Subcutaneous abdominal adipose tissue (tissue), 5 donors: ENCODE results near the gene KDF1.

Experiments
- H3K27ac ChIP-seq: one replicate; pipeline ENCODE4 v1.7.0; 2013; ENCODE audit warnings: low read depth, mild to moderate bottlenecking, inconsistent platforms, low read length, moderate library complexity
- H3K27me3 ChIP-seq, 5 donors: one replicate each; pipeline ENCODE4 v1.7.0; 2013; ENCODE audit warnings: low read length in 5 of 5, inconsistent platforms in 1 of 5; ENCODE audit not compliant: control insufficient read depth in 5 of 5, insufficient read depth in 4 of 5
- H3K36me3 ChIP-seq, 5 donors: one replicate each; pipeline ENCODE4 v1.7.0; 2013; ENCODE audit warnings: low read length in 5 of 5; ENCODE audit not compliant: control insufficient read depth in 5 of 5, insufficient read depth in 5 of 5
- H3K4me1 ChIP-seq, 5 donors: one replicate each; pipeline ENCODE4 v1.7.0; 2013; ENCODE audit warnings: low read length in 5 of 5, mild to moderate bottlenecking in 3 of 5, moderate library complexity in 1 of 5; ENCODE audit not compliant: control insufficient read depth in 5 of 5, insufficient read depth in 5 of 5
- H3K4me3 ChIP-seq, 5 donors: one replicate each; pipeline ENCODE4 v1.7.0; 2013; ENCODE audit warnings: low read length in 5 of 5, low read depth in 1 of 5
- H3K9ac ChIP-seq, 5 donors: one replicate each; pipeline ENCODE4 v1.7.0; 2013; ENCODE audit warnings: low read length in 5 of 5, mild to moderate bottlenecking in 4 of 5, moderate library complexity in 3 of 5
- H3K9me3 ChIP-seq, 5 donors: one replicate each; pipeline ENCODE4 v1.7.0; 2013; ENCODE audit warnings: low read length in 5 of 5; ENCODE audit not compliant: control insufficient read depth in 5 of 5
- donor health status: healthy.
- donor health status: healthy.
- donor health status: healthy.
- donor health status: healthy.
- donor health status: healthy.

KDF1 gene

DNA sequence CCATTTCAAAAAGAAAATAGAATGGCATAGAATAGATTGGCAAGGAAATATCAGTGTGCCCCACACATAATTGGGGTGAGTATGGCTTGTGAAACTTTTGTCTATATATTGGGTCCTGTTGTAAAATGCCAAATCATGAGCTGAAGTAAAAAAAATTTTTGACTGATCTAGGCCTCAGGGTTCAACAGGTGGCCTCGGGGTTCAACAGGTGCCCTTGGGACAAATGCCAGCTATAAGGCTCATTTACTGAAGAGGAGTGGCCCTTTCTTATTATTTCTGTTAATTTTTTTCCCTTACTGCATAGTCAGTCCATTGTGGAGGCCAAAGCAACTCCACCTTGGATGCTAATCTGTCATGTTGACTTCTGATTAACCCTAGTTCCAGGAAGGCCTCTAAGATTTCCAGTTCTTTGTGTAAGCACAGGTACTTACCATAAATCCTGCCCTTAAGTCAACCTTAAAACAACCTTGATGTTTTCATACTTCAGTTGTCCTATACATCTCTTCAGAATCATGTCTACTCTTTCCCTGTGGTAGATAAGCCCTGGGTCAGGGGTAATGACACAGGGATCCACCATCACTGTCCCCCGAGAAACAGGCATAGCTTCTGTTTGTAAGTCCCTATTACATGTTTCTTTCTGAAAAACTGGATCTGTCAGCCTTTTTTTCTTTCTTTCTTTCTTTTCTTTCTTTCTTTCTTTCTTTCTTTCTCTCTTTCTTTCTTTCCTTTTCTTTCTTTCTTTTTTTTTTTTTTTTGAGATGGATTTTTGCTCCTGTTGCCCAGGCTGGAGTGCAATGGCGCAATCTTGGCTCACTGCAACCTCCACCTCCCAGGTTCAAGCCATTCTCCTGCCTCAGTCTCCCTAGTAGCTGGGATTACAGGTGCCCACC, 16.6 kb upstream of the KDF1 start:
- Histone ChIP-seq H3K27me3 (peaks cover 0 to 7% (median 0%) of the 10 kb centered on the region in 5 donors), H3K9me3 (no peaks in the 10 kb centered on the region), H3K36me3 (no peaks in the 10 kb centered on the region), H3K4me3 (no peak overlapping the region), H3K27ac (no peak overlapping the region), H3K4me1 (no peaks in the 10 kb centered on the region), H3K9ac (no peak overlapping the region)

DNA sequence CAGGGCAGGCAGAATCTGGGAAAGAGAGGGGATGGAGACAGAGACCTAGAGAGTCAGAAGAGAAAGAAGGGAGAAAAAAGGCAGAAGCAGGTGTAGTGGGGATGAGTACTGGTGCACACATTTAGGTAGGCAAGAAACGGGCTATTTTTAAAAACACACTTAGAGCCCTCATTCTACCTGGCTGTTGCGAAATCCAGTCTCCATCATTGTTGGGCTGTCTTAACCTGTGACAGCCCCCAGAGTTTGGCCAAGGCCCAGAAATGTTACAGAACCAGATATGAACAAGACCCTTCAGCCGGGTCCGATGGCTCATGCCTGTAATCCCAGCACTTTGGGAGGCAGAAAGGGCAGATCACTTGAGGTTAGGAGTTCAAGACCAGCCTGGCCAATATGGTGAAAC, 12.6 kb upstream of the KDF1 start:
- Histone ChIP-seq H3K4me1 (no peaks in the 10 kb centered on the region), H3K4me3 (no peak overlapping the region), H3K9me3 (no peaks in the 10 kb centered on the region), H3K9ac (no peak overlapping the region), H3K36me3 (no peaks in the 10 kb centered on the region), H3K27me3 (peaks cover 5 to 22% (median 16%) of the 10 kb centered on the region in 5 donors), H3K27ac (no peak overlapping the region)

DNA sequence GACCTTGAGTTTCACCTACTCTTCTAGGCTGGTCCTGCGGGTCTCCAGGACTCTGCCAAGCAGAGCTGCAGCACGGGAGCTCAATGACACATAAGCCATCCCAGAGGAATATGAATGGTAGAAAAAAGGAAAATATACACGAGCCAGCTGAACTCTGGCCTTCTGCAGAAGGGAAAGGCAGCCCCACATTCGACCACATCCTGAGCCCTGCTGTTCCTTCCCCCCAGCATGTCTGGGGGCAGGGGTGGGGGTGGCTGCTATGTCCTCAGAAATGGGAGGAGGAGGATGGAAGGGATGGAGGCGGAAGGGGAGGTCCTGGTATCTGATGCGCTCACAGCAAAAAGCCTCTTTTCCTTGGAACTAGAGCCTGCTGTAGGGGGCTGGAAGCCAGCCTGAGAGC, 12.1 kb upstream of the KDF1 start:
- Histone ChIP-seq H3K36me3 (no peaks in the 10 kb centered on the region), H3K27me3 (peaks cover 9 to 24% (median 19%) of the 10 kb centered on the region in 5 donors), H3K27ac (no peak overlapping the region), H3K4me1 (no peaks in the 10 kb centered on the region), H3K9ac (no peak overlapping the region), H3K9me3 (no peaks in the 10 kb centered on the region), H3K4me3 (no peak overlapping the region)

DNA sequence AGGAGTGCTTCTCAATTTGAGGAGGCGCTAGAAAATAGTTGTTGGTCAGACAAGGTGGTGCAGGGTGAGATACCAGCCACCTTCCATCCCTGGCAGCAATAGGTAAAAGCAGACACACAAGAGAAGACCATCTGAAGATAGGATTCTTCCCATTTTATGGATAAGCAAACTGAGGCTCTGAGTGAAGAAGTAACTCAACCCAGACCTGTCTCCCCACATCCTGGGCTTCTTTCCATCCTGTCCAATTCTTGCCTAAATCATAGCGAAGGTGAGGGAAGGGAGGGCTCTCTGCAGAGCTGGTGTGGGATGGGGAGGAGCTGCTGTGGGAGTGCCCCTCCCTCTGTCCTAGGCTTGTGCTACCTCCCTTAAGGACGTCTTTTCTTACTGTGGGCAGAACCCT, 11.3 kb upstream of the KDF1 start:
- Histone ChIP-seq H3K9ac (no peak overlapping the region), H3K4me1 (no peaks in the 10 kb centered on the region), H3K36me3 (no peaks in the 10 kb centered on the region), H3K27me3 (peaks cover 10 to 25% (median 21%) of the 10 kb centered on the region in 5 donors), H3K4me3 (no peak overlapping the region), H3K27ac (no peak overlapping the region), H3K9me3 (no peaks in the 10 kb centered on the region)

DNA sequence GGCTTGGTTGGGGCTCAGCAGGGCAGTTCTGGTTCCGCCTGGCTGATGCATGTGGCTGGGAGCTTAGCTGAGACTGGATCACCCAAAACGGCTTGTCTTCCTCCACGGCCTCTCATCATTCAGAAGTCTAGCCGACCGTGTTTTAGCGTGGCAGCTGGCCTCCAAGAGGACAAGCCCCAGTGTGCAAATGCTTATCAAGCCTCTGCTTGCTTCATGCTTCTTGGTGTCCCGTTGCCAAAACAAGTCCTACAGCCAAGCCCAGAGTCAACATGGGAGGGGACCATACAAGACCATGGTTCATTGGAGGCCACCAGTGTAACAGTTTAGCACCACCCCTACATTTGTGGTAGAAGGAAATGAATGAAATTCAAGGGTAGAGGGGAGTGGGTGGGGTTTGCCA, 10.5 kb upstream of the KDF1 start:
- Histone ChIP-seq H3K4me1 (no peaks in the 10 kb centered on the region), H3K9me3 (no peaks in the 10 kb centered on the region), H3K27ac (no peak overlapping the region)

DNA sequence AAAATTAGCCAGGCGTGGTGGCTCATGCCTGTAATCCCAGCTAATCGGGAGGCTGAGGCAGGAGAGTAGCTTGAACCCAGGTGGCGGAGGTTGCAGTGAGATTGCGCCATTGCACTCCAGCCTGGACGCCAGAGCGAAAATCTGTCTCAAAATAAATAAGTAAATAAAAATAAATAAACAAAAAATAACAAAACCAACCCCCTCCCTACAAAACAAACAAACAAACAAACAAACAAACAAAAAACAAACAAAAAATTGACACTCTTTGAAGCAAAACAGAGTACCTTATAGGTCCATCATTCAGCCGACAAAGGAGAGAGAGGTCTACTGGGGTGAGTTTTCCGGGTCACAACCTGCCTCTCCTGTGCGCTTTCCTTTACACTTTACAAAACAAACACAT, 5.4 kb upstream of the KDF1 start:
- no peaks in the 10 kb centered on the region for H3K36me3 ChIP-seq
- no peaks in the 10 kb centered on the region for H3K4me1 ChIP-seq
- H3K9ac ChIP-seq: no peak overlapping the region
- no peak overlapping the region for H3K4me3 ChIP-seq
- H3K27me3 ChIP-seq: peaks cover 6 to 35% (median 29%) of the 10 kb centered on the region in 5 donors
- H3K9me3 ChIP-seq: no peaks in the 10 kb centered on the region
- no peak overlapping the region for H3K27ac ChIP-seq

More for the DNA sequence above, 10.5 kb upstream of the KDF1 start:
- Histone ChIP-seq H3K9ac (no peak overlapping the region), H3K4me3 (no peak overlapping the region), H3K36me3 (no peaks in the 10 kb centered on the region), H3K27me3 (peaks cover 10 to 30% (median 25%) of the 10 kb centered on the region in 5 donors)

DNA sequence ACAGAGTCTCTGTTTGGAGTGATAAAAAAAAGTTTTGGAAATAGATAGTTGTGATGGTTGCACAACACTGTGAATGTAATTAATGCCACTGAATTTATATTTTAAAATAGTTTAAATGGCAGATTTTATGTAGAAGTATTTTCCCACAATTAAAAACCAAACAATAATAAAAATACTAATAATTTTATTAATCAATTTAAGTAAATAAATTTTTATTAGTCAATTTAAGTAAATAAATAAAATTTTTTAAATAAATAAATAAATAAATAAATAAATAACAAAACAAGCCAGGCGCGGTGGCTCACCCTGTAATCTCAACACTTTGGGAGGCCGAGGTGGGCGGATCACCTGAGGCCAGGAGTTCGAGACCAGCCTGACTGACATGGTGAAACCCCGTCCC, 4.9 kb upstream of the KDF1 start:
- Histone ChIP-seq H3K36me3 (no peaks in the 10 kb centered on the region), H3K9ac (no peak overlapping the region), H3K4me3 (no peak overlapping the region), H3K4me1 (peaks cover 0 to 3% (median 2%) of the 10 kb centered on the region in 5 donors), H3K9me3 (no peaks in the 10 kb centered on the region), H3K27ac (no peak overlapping the region), H3K27me3 (peaks cover 8 to 39% (median 30%) of the 10 kb centered on the region in 5 donors)

DNA sequence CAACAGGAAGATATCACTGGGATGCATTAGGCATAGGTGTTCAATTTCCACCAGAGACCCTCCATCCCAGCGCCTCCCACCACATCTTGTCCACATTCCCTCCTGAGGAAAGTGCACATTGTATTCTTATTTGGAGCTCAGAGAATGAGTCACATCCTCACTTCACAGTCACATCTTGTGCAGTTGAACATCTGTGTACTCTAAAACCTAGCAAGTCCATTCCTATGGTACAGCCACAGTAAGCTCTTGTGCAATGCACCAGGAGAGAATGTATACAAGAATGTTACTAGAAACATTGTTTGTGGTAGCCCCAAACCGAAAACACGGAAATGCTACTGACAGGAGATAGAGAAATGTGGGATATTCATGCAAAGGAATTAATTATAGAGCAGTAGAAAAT, 1.6 kb upstream of the KDF1 start:
- H3K36me3 ChIP-seq: no peaks in the 10 kb centered on the region
- peaks cover 0 to 12% (median 8%) of the 10 kb centered on the region in 5 donors for H3K4me1 ChIP-seq
- H3K27me3 ChIP-seq: peaks cover 17 to 54% (median 44%) of the 10 kb centered on the region in 5 donors
- H3K4me3 ChIP-seq: no peak overlapping the region
- no peak overlapping the region for H3K9ac ChIP-seq
- no peak overlapping the region for H3K27ac ChIP-seq
- H3K9me3 ChIP-seq: no peaks in the 10 kb centered on the region

DNA sequence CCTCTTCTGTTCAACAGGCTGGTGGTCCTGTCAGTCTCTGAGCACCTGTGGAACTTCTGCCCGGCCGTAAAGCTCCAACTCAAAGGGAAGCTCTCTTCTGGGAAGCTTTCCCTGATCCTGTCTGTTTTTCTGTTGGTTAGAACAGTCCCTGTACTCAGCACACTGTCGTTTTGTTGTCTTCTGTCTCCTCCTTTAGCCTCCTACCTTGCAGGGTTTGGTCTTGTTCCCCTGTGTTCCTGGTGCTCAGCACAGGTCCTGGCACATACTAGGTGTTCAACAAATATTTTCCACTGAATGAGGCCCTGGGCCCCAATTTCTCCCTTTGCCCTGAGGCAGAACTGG, 328 bp upstream of the KDF1 start:
- Histone ChIP-seq H3K4me1 (peaks cover 0 to 12% (median 8%) of the 10 kb centered on the region in 5 donors), H3K27me3 (peaks cover 17 to 48% (median 38%) of the 10 kb centered on the region in 5 donors), H3K36me3 (no peaks in the 10 kb centered on the region), H3K9ac (no peak overlapping the region), H3K4me3 (no peak overlapping the region), H3K27ac (no peak overlapping the region), H3K9me3 (peaks cover 0 to 8% (median 5%) of the 10 kb centered on the region in 5 donors)

DNA sequence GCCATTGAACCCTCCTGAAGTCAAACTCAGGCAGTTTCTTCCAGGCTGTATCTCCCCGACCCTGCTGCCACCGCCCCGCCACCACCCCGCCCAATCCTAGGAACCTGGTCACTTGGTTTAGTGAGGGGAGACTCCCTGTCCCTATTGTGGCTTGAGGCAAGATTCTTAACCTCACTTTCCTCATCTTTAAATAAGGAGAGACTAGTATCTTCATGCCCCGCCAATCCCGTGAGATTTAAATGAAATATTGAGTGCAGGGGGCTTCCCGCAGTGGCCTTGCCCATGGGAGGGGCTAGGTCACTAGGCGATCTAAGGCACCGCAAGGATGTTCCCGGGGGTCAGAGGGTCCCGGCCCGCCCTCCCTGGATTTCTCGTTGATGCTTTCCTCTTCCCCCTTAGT, 998 bp downstream of the KDF1 start:
- peaks cover 0 to 8% (median 5%) of the 10 kb centered on the region in 5 donors for H3K9me3 ChIP-seq
- H3K27ac ChIP-seq: no peak overlapping the region
- H3K36me3 ChIP-seq: no peaks in the 10 kb centered on the region
- peaks cover 0 to 12% (median 8%) of the 10 kb centered on the region in 5 donors for H3K4me1 ChIP-seq
- no peak overlapping the region for H3K9ac ChIP-seq
- peaks cover 18 to 51% (median 37%) of the 10 kb centered on the region in 5 donors for H3K27me3 ChIP-seq
- no peak overlapping the region for H3K4me3 ChIP-seq
